Epithelial cell of esophagus (primary cell): Measurements from ENCODE around the gene CDKAL1.

Experiments used
- DNase-seq: peaks from one replicate; pipeline ENCODE4 v3.0.0; 2010; ENCODE audit warnings: low read depth
- H3K4me3 ChIP-seq: 2 replicates; pipeline ENCODE4 v1.5.1; 2011; ENCODE audit warnings: mild to moderate bottlenecking, low read length, control low read depth
- TF ChIP-seq, protein P1 (sequence below): IDR thresholded peaks from 2 replicates; pipeline ENCODE4 v1.5.1; 2011; ENCODE audit warnings: low read depth, mild to moderate bottlenecking, low read length, control low read depth, inconsistent platforms; ENCODE audit not compliant: insufficient read depth; ENCODE audit errors: missing control alignments

Gene CDKAL1

DNA sequence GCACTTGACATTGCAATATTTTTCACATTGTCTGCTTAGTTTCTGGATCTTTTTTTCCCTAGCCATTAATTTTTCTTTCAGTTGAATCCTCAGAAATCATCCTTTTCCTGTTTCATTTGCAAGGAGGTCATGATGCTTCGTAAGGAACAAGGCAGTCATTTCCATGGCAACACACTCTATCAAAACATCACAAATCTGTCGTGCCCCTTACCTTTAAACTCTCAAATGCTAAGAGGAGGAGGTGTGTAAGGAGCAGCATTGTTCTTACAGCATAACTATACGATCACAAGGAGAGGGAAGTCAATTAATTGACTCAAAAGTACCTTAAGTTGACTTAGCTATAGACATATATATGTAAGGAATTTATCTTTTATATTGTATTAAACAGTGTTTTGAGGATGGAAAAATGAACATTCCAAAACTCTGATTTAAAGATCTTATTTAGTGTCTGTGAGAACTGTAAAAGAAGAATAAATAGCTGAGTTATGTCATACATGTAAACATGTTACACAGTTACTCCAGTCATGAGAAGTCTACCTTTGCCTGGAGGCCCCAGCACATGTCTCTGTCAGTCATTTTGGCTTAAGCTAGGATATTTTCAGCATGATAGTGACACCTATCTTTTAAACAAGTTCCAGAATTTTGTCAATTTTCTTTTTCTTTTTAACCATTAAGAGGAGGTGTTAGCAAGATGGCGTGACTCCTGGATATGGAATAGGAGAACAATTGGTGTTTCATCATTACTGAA is 41.6 kb downstream of the CDKAL1 start:
- DNase-seq, result no peak
- H3K4me3 ChIP-seq, result no peak overlapping the region
- TF ChIP-seq, protein P1, sequence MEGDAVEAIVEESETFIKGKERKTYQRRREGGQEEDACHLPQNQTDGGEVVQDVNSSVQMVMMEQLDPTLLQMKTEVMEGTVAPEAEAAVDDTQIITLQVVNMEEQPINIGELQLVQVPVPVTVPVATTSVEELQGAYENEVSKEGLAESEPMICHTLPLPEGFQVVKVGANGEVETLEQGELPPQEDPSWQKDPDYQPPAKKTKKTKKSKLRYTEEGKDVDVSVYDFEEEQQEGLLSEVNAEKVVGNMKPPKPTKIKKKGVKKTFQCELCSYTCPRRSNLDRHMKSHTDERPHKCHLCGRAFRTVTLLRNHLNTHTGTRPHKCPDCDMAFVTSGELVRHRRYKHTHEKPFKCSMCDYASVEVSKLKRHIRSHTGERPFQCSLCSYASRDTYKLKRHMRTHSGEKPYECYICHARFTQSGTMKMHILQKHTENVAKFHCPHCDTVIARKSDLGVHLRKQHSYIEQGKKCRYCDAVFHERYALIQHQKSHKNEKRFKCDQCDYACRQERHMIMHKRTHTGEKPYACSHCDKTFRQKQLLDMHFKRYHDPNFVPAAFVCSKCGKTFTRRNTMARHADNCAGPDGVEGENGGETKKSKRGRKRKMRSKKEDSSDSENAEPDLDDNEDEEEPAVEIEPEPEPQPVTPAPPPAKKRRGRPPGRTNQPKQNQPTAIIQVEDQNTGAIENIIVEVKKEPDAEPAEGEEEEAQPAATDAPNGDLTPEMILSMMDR, result no peak

DNA sequence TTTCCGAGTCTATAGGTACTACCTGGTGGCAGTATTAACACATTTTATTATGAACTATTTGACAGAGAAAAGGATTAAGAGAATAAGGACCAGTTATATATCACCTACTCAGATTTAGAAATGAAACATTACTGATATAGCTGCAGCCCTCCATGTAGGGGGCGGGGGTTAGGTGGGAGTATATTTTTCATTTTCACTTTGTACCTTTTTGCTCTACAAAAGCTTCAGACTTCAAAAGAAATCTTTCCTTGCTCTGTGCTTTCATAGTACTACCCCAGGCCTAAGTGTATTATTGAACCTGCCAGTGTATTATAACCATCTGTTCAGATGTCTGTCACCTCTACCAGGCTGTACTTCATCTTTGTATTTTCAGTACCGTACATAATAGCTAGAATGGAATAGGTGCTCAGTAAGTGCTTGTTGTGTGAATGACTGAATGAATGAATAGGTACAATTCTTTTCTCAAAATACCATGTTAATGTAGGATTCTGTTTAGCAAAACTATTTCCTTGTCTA is 43.0 kb downstream of the CDKAL1 start:
- TF ChIP-seq, protein P1, result no peak
- DNase-seq, result no peak
- H3K4me3 ChIP-seq, result no peak overlapping the region

DNA sequence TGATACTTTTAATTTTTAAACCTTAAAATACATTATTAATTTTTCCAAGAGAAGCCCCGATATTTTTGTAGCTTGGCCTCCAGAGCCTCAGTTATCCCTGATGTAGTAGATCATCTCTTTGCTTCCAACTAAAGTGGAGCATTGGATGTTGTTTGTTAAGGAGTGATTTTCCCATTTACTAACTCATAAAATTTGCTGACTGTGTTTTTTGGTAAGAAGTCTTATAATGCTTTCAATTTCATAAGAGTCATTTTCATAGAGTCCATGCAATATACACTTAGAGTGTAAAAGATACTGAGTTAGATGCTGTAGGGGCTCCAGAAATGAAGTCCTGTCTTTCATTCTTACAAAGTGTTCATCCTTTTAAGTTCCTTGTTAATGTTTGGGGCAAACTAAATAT is 46.8 kb downstream of the CDKAL1 start:
- no peak for DNase-seq
- TF ChIP-seq, protein P1, result no peak
- no peak overlapping the region for H3K4me3 ChIP-seq

DNA sequence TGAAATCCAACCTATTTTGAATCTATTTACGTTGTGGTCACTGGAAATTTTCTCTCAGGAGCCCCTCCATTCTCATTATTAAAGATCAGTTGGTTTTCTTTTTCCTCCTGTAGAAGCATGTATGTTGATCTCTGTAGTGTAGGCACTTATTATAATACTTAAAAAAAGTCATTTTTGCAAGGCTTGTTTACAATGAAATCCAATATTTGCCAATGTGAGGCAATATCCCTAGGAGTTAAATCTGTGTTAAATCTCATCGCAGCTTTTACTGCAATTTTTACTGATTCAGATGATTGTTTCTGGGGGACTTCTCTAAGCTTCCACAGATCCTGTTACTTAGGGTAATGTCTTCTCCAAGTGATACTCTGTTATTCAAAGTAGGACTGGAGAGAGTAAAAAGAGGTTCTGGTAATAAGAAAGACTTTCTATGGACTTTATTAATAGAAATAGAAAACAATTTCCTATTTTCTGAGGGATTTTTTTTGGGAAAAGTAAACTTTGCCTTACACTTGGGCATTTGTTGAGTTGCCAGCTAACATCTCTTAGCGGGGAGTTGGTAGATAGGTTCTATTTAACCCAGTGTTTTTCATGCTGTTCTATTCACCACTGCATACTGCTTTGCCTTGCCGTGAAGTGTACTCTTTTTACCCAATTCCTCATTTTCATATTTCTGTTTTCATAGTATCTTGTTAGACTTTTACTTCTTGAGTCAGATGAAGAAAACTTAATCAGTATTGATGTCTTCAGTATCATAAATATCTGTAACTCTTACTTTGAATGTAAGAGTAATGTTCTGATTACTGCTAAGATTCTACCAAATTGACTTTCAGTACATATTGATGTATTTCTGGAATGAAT is 48.6 kb downstream of the CDKAL1 start:
- DNase-seq, result no peak
- TF ChIP-seq, protein P1, result no peak

GRCh38 chr6:20583444-20583800 is 49.2 kb downstream of the CDKAL1 start:
- TF ChIP-seq, protein P1, result no peak
- no peak for DNase-seq
- H3K4me3 ChIP-seq, result no peak overlapping the region

More for the DNA sequence above, 48.6 kb downstream of the CDKAL1 start:
- no peak overlapping the region for H3K4me3 ChIP-seq

DNA sequence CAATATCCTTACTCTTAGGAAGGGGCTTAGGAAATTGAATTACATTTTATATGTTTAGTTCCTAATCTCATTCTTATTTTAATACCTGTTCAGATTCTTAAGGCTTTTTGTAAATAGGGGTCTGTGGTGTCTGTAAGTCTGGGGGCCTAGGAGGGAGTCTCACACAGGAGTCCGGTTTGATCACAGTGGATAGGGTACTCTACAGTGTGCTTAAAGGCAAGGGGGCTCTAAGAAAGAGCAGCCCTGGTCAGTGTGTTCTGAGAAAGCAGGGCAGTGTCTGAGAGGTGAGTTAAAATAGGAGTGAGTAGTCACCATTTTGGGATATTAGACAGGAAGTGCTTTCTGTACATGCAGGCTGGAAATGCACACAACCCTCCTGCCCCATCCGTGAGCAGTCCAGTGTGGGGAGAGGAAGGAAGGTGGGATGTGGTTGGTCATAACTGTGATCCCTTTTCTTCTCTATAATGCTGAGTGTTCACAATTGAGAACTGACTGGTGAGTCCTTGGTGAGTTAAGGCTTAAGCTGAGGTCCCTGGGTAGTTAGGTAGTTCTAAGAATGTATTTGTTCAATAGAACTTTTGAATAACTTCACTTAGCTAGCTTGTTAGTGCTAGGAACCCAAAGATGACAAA is 50.0 kb downstream of the CDKAL1 start:
- no peak overlapping the region for H3K4me3 ChIP-seq
- TF ChIP-seq, protein P1, result no peak
- DNase-seq, result no peak
